ENCODE data around the gene SSTR3.
"Not testable (repeated sequence)": the region's sequence is repeated elsewhere in the genome, so short reads cannot be mapped to it uniquely, and the experiment has no call there.

Gene SSTR3

GRCh38 chr22:37254209-37254866, 42.1 kb upstream of the SSTR3 start:
- H3K36me3 ChIP-seq (ENCODE audit: control insufficient read depth in 1 of 2, insufficient read depth in 2 of 2, low read length in 2 of 2) = no peaks in the 10 kb centered on the region
- H3K27me3 ChIP-seq (ENCODE audit: control insufficient read depth in 1 of 2, insufficient read depth in 2 of 2, low read length in 2 of 2) = peaks cover 0 to 3% of the 10 kb centered on the region in 2 donors
- H3K9ac ChIP-seq (ENCODE audit: low read depth in 1 of 2, low read length in 2 of 2) = no peak overlapping the region
- no peak overlapping the region for H3K4me3 ChIP-seq (ENCODE audit: low read depth in 1 of 2, low read length in 2 of 2)
- no peak overlapping the region for H3K27ac ChIP-seq (ENCODE audit: low read depth, low read length)
- peaks cover 7 to 11% of the 10 kb centered on the region in 2 donors for H3K4me1 ChIP-seq (ENCODE audit: control insufficient read depth in 1 of 2, insufficient read depth in 2 of 2, low read length in 2 of 2)
- H3K9me3 ChIP-seq (ENCODE audit: control insufficient read depth in 1 of 2, low read length in 2 of 2) = no peaks in the 10 kb centered on the region

GRCh38 chr22:37253126-37253660, 40.9 kb upstream of the SSTR3 start:
- Histone ChIP-seq H3K9ac (ENCODE audit: low read depth in 1 of 2, low read length in 2 of 2) (no peak overlapping the region), H3K4me1 (ENCODE audit: control insufficient read depth in 1 of 2, insufficient read depth in 2 of 2, low read length in 2 of 2) (no peaks in the 10 kb centered on the region), H3K27me3 (ENCODE audit: control insufficient read depth in 1 of 2, insufficient read depth in 2 of 2, low read length in 2 of 2) (peaks cover 0 to 3% of the 10 kb centered on the region in 2 donors), H3K4me3 (ENCODE audit: low read depth in 1 of 2, low read length in 2 of 2) (no peak overlapping the region), H3K27ac (ENCODE audit: low read depth, low read length) (no peak overlapping the region), H3K36me3 (ENCODE audit: control insufficient read depth in 1 of 2, insufficient read depth in 2 of 2, low read length in 2 of 2) (no peaks in the 10 kb centered on the region), H3K9me3 (ENCODE audit: control insufficient read depth in 1 of 2, low read length in 2 of 2) (no peaks in the 10 kb centered on the region)

- not testable (repeated sequence) for H3K27me3 ChIP-seq (ENCODE audit: control insufficient read depth in 1 of 2, insufficient read depth in 2 of 2, low read length in 2 of 2); H3K4me1 ChIP-seq (ENCODE audit: control insufficient read depth in 1 of 2, insufficient read depth in 2 of 2, low read length in 2 of 2)
Observed at GRCh38 chr22:37251836-37252235, 39.6 kb upstream of the SSTR3 start.

DNA sequence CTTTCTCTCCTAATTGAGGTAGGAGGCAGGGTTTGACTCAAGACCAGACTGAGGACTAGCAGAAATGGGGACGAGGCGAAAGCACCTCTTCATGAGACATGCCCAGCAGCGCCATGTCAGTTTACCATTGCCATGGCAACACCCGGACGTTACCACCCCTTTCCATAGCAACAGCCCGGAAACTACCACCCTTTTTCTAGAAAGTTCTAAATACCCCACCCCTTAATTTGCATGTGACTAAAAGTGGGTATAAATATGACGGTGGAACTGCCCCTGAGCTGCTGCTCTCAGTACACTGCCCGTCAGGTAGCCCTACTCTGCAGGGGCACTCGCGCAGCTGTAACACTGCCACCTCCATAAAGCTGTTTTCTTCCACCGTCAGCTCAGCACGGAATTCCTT, 37.7 kb upstream of the SSTR3 start:
- no peak overlapping the region for H3K27ac ChIP-seq (ENCODE audit: low read depth, low read length)
- H3K9ac ChIP-seq (ENCODE audit: low read depth in 1 of 2, low read length in 2 of 2) = no peak overlapping the region
- H3K4me1 ChIP-seq (ENCODE audit: control insufficient read depth in 1 of 2, insufficient read depth in 2 of 2, low read length in 2 of 2) = peaks cover 0 to 4% of the 10 kb centered on the region in 2 donors
- no peaks in the 10 kb centered on the region for H3K36me3 ChIP-seq (ENCODE audit: control insufficient read depth in 1 of 2, insufficient read depth in 2 of 2, low read length in 2 of 2)
- no peaks in the 10 kb centered on the region for H3K27me3 ChIP-seq (ENCODE audit: control insufficient read depth in 1 of 2, insufficient read depth in 2 of 2, low read length in 2 of 2)
- H3K9me3 ChIP-seq (ENCODE audit: control insufficient read depth in 1 of 2, low read length in 2 of 2) = no peaks in the 10 kb centered on the region
- H3K4me3 ChIP-seq (ENCODE audit: low read depth in 1 of 2, low read length in 2 of 2) = no peak overlapping the region

More at GRCh38 chr22:37251836-37252235, 39.6 kb upstream of the SSTR3 start:
- H3K36me3 ChIP-seq (ENCODE audit: control insufficient read depth in 1 of 2, insufficient read depth in 2 of 2, low read length in 2 of 2); H3K9me3 ChIP-seq (ENCODE audit: control insufficient read depth in 1 of 2, low read length in 2 of 2); H3K27ac ChIP-seq (ENCODE audit: low read depth, low read length); H3K4me3 ChIP-seq (ENCODE audit: low read depth in 1 of 2, low read length in 2 of 2); H3K9ac ChIP-seq (ENCODE audit: low read depth in 1 of 2, low read length in 2 of 2): not testable (repeated sequence)

DNA sequence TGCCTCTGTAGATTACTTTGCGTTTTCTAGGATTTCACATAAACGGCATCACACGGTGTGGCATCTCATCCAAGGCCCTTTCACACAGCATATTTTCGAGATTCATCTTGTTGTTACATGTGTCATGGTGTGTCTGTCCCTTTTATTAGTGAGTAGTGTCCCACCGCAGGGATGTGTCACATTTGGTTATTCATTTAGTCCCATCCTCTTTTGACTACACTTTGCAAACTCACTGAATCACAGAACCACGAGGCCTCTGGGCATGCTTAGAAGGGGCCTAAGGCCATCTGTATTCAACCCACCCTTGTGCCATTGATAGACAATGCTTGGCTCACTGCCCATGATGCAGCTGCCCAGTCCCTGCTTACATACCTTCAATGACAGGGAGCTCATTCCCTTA, 36.0 kb upstream of the SSTR3 start:
- no peak overlapping the region for H3K4me3 ChIP-seq (ENCODE audit: low read depth in 1 of 2, low read length in 2 of 2)
- no peak overlapping the region for H3K9ac ChIP-seq (ENCODE audit: low read depth in 1 of 2, low read length in 2 of 2)
- H3K9me3 ChIP-seq (ENCODE audit: control insufficient read depth in 1 of 2, low read length in 2 of 2) = no peaks in the 10 kb centered on the region
- no peaks in the 10 kb centered on the region for H3K27me3 ChIP-seq (ENCODE audit: control insufficient read depth in 1 of 2, insufficient read depth in 2 of 2, low read length in 2 of 2)
- no peaks in the 10 kb centered on the region for H3K36me3 ChIP-seq (ENCODE audit: control insufficient read depth in 1 of 2, insufficient read depth in 2 of 2, low read length in 2 of 2)
- H3K4me1 ChIP-seq (ENCODE audit: control insufficient read depth in 1 of 2, insufficient read depth in 2 of 2, low read length in 2 of 2) = peaks cover 10 to 18% of the 10 kb centered on the region in 2 donors
- no peak overlapping the region for H3K27ac ChIP-seq (ENCODE audit: low read depth, low read length)

GRCh38 chr22:37245740-37246139, 33.5 kb upstream of the SSTR3 start:
- Histone ChIP-seq H3K36me3 (ENCODE audit: control insufficient read depth in 1 of 2, insufficient read depth in 2 of 2, low read length in 2 of 2) (peaks cover 0 to 4% of the 10 kb centered on the region in 2 donors), H3K27me3 (ENCODE audit: control insufficient read depth in 1 of 2, insufficient read depth in 2 of 2, low read length in 2 of 2) (no peaks in the 10 kb centered on the region), H3K27ac (ENCODE audit: low read depth, low read length) (no peak overlapping the region), H3K9ac (ENCODE audit: low read depth in 1 of 2, low read length in 2 of 2) (no peak overlapping the region), H3K4me3 (ENCODE audit: low read depth in 1 of 2, low read length in 2 of 2) (no peak overlapping the region), H3K9me3 (ENCODE audit: control insufficient read depth in 1 of 2, low read length in 2 of 2) (no peaks in the 10 kb centered on the region), H3K4me1 (ENCODE audit: control insufficient read depth in 1 of 2, insufficient read depth in 2 of 2, low read length in 2 of 2) (peaks cover 14 to 38% of the 10 kb centered on the region in 2 donors)

DNA sequence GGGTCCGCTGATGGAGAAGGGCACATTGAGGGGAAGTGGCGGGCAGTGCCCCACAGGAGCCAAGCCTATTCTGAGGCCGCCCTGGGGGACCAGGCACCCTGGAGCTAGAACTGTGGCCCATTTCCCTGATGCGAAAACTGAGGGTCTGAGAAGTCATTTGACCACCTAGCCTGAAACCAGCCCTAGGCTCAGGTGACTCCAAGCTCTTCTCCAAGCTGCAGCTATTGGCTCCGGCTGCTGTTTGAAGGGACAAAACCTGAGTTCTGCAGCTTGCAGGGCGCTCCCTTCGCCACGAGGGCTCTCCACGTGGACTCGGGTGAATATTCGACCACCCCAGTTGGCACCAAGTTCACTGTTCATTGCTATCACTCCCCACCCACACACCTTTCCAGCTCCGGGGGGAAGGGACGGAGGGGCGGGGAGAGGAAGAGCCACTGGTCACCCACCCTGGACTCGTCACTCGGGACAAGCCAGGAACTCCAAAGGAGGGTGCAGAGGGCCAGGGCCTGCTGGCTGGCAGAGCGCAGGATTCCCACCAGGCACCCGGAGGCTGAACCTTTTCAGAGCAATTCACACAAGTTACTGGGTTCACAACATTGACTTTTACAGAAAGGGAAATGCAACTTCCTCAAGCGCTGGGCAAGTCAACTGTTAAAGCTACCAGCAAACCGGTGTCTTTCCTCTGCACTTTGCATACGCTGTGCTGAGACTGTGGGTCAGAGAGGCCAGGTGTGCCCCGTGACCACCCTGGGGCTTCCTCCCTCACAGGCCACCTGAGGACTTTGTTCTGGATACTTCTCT, 32.8 kb upstream of the SSTR3 start:
- Histone ChIP-seq H3K9ac (ENCODE audit: low read depth in 1 of 2, low read length in 2 of 2) (peak overlapping the region in 1 of 2 donors; percentile 10), H3K9me3 (ENCODE audit: control insufficient read depth in 1 of 2, low read length in 2 of 2) (no peaks in the 10 kb centered on the region), H3K36me3 (ENCODE audit: control insufficient read depth in 1 of 2, insufficient read depth in 2 of 2, low read length in 2 of 2) (peaks cover 0 to 9% of the 10 kb centered on the region in 2 donors), H3K27me3 (ENCODE audit: control insufficient read depth in 1 of 2, insufficient read depth in 2 of 2, low read length in 2 of 2) (no peaks in the 10 kb centered on the region), H3K4me3 (ENCODE audit: low read depth in 1 of 2, low read length in 2 of 2) (no peak overlapping the region), H3K4me1 (ENCODE audit: control insufficient read depth in 1 of 2, insufficient read depth in 2 of 2, low read length in 2 of 2) (peaks cover 14 to 44% of the 10 kb centered on the region in 2 donors), H3K27ac (ENCODE audit: low read depth, low read length) (no peak overlapping the region)

- peaks cover 14 to 47% of the 10 kb centered on the region in 2 donors for H3K4me1 ChIP-seq (ENCODE audit: control insufficient read depth in 1 of 2, insufficient read depth in 2 of 2, low read length in 2 of 2)
- peak within 1 kb of the TSS; percentile 68 to 77 for H3K4me3 ChIP-seq (ENCODE audit: low read depth in 1 of 2, low read length in 2 of 2)
- H3K27ac ChIP-seq (ENCODE audit: low read depth, low read length) = peak within 1 kb of the TSS; percentile 52
- no peaks in the 10 kb centered on the region for H3K9me3 ChIP-seq (ENCODE audit: control insufficient read depth in 1 of 2, low read length in 2 of 2)
- peaks cover 0 to 9% of the 10 kb centered on the region in 2 donors for H3K36me3 ChIP-seq (ENCODE audit: control insufficient read depth in 1 of 2, insufficient read depth in 2 of 2, low read length in 2 of 2)
- H3K27me3 ChIP-seq (ENCODE audit: control insufficient read depth in 1 of 2, insufficient read depth in 2 of 2, low read length in 2 of 2) = no peaks in the 10 kb centered on the region
- peak within 1 kb of the TSS; percentile 48 to 62 for H3K9ac ChIP-seq (ENCODE audit: low read depth in 1 of 2, low read length in 2 of 2)
Observed at GRCh38 chr22:37244114-37244921, 32.0 kb upstream of the SSTR3 start, which contains the start of gene RAC2. Gene RAC2, minus strand, starts transcription at chr22:37244269. Its CDS starts 121 bp downstream, at chr22:37244148.

- peak overlapping the region; percentile 48 to 62 for H3K9ac ChIP-seq (ENCODE audit: low read depth in 1 of 2, low read length in 2 of 2)
- peak overlapping the region; percentile 52 for H3K27ac ChIP-seq (ENCODE audit: low read depth, low read length)
- H3K4me3 ChIP-seq (ENCODE audit: low read depth in 1 of 2, low read length in 2 of 2) = peak overlapping the region; percentile 68 to 77
- peaks cover 0 to 9% of the 10 kb centered on the region in 2 donors for H3K36me3 ChIP-seq (ENCODE audit: control insufficient read depth in 1 of 2, insufficient read depth in 2 of 2, low read length in 2 of 2)
- H3K9me3 ChIP-seq (ENCODE audit: control insufficient read depth in 1 of 2, low read length in 2 of 2) = no peaks in the 10 kb centered on the region
- no peaks in the 10 kb centered on the region for H3K27me3 ChIP-seq (ENCODE audit: control insufficient read depth in 1 of 2, insufficient read depth in 2 of 2, low read length in 2 of 2)
- peaks cover 14 to 47% of the 10 kb centered on the region in 2 donors for H3K4me1 ChIP-seq (ENCODE audit: control insufficient read depth in 1 of 2, insufficient read depth in 2 of 2, low read length in 2 of 2)
Observed at GRCh38 chr22:37243402-37244113, 31.3 kb upstream of the SSTR3 start.

Data from duodenal mucosa (tissue), 2 donors.